Measurements from ENCODE around the gene IFNL3.

DNA sequence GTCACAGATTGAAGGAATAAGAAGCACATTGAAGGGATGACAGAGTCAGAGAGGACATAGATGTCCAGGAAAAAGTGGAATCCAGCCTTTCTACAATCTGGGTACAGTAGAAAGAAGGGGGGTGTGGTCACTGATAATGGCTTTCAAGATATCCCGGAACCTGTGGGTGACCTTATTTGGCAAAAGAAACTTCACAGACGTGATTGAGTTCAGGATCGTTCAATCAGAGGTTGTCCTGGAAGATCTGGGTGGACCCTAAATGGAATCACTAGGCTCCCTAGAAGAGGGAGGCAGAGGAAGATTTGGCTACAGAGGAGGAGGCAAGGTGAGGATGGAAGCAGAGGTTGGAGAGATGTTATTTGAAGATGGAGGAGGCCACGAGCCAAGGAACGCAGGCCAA, 27.7 kb downstream of the IFNL3 start:
- no peak for TF ChIP-seq POLR2AphosphoS5 (IDR thresholded peaks at IDR 0.05; ENCODE audit: low read depth, low read length)
- no peak for TF ChIP-seq POLR2A (IDR thresholded peaks at IDR 0.05; ENCODE audit: low read depth, low read length)
- TF ChIP-seq SPI1 (IDR thresholded peaks at IDR 0.05; ENCODE audit: low read depth, low read length) = no peak
- no peak for TF ChIP-seq TAF1 (IDR thresholded peaks at IDR 0.05; ENCODE audit: low read depth, low read length)

All from GM12891 (cell line).